GM10248 (cell line): ENCODE data around the gene DCTD.

Source experiments
- CTCF ChIA-PET: fragments of 300-600 bp; sonication (Branson Sonifier 250); formaldehyde crosslinking; extraction: SDS; loops from one replicate; lab custom pipeline; 2021; ENCODE audit warnings: antibody characterized with exemption; lab: Yijun Ruan, JAX
- POLR2A ChIA-PET: fragments of 350-650 bp; sonication (Branson Sonifier 250); formaldehyde crosslinking; extraction: SDS; loops from one replicate; lab custom pipeline; 2020; ENCODE audit warnings: antibody characterized with exemption; lab: Yijun Ruan, JAX
- DNase-seq: peaks from one replicate; pipeline ENCODE4 v3.0.0; 2012; ENCODE audit errors: extremely low spot score
- TF ChIP-seq, protein P1 (sequence below): IDR thresholded peaks from 2 replicates; pipeline ENCODE4 v1.5.1; 2012; ENCODE audit warnings: mild to moderate bottlenecking, low read depth; ENCODE audit errors: extremely low read depth, missing control alignments, control extremely low read depth

DCTD gene

GRCh38 chr4:182890202-182890601 is 27.0 kb downstream of the DCTD start:
- ChIA-PET POLR2A (no interaction called here), CTCF (interaction anchor here (1.0 kb wide), 1 partner anchor 35 kb away, joined by 3 read pairs; no protein-coding TSS in a partner anchor)
- TF ChIP-seq, protein P1, sequence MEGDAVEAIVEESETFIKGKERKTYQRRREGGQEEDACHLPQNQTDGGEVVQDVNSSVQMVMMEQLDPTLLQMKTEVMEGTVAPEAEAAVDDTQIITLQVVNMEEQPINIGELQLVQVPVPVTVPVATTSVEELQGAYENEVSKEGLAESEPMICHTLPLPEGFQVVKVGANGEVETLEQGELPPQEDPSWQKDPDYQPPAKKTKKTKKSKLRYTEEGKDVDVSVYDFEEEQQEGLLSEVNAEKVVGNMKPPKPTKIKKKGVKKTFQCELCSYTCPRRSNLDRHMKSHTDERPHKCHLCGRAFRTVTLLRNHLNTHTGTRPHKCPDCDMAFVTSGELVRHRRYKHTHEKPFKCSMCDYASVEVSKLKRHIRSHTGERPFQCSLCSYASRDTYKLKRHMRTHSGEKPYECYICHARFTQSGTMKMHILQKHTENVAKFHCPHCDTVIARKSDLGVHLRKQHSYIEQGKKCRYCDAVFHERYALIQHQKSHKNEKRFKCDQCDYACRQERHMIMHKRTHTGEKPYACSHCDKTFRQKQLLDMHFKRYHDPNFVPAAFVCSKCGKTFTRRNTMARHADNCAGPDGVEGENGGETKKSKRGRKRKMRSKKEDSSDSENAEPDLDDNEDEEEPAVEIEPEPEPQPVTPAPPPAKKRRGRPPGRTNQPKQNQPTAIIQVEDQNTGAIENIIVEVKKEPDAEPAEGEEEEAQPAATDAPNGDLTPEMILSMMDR = no peak
- no peak for DNase-seq

- ChIA-PET POLR2A (no interaction called here), CTCF (interaction anchor here (0.9 kb wide), 1 partner anchor 14 kb away, joined by 3 read pairs; no protein-coding TSS in a partner anchor)
- DNase-seq = no peak
- TF ChIP-seq, protein P1 = no peak
These were observed 28.3 kb downstream of the DCTD start for GRCh38 chr4:182888891-182889290.

DNA sequence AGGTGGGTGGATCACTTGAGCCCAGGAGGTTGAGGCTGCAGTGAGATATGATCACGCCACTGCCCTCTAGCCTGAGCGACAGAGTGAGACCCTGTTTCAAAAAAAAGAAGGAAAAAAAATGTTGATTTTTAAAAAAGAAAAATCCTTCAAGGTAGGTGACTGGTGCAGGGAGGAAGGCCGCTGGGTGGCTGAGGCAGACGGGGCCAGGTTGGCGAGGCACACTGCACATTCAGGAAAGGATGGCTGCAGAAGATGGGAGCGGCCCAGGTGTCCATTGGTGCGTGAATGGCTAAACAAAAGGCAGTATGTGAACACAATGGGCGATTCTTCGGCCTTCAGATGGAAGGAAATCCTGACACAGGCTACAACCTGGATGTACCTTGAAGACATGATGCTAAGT is 30.4 kb downstream of the DCTD start:
- TF ChIP-seq, protein P1 = no peak
- ChIA-PET POLR2A (no interaction called here), CTCF (no interaction called here)
- DNase-seq = no peak

GRCh38 chr4:182886205-182886604 is 31.0 kb downstream of the DCTD start:
- ChIA-PET CTCF (no interaction called here), POLR2A (no interaction called here)
- TF ChIP-seq, protein P1 = no peak
- no peak for DNase-seq

DNA sequence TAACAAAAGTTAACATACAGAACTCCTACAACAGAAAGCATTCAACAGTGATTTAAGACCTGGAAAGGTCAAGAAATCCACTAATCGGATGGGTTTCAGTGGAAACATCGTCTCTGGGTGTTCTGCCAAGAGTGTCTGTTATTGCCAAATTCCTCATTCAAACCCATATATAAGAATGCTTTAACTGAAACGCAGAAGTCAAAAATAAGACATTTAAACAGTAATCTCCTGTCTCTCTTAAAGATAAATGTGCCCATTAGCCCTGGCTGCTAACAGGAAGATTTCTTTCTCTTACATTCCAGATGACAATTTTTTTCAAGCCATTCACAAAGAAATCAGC is 31.5 kb downstream of the DCTD start:
- DNase-seq = no peak
- TF ChIP-seq, protein P1 = no peak
- CTCF ChIA-PET = no interaction called here
- POLR2A ChIA-PET = no interaction called here

DNA sequence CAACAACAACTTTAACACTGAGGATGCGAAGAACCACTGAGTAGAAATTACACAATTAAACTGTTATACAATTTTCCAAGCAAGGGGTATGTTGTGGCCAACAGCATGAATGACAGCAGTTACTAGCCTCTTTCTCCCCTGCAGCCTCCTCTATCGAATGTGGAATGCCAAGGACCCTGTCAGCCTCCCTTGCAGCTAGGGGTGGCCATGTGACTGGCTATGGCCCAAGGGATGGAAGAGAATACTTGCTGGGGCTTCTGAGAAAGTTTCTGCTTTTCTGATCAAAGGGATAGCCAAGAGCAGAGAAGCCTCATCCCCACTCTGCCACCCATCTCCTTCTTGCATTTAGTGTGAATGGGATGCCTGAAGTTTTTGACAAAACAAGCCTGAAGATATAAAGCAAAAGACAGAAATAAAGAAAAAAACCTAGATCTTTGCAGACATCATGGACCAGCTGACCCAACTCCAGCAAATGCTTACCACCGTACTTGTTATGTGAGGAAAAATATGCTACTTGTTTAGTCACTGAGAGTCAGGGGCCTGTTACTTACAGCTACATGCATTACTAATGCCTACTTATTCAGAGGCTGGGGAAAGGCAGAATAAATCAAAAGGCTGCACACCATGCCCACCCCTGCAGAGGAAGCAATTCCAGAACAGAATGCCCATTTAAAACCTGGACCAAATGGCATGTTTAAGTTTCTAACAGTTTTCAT is 32.0 kb downstream of the DCTD start:
- no peak for DNase-seq
- CTCF ChIA-PET = no interaction called here
- TF ChIP-seq, protein P1 = no peak
- POLR2A ChIA-PET = no interaction called here
